ENCODE results near the gene OBP2A. TPM values are rescaled to one million over a fixed set of nuclear protein-coding genes. Genes with fewer than 3 reads are reported as not detected.

Gene OBP2A
- total and polyA plus RNA-seq, 10 of the 15 experiments (the other 5 are each of a cell fraction or from before 2014, with no cell fraction given): not detected

- TF ChIP-seq ZBTB33 (IDR thresholded peaks at IDR 0.05) (no peak), TBL1XR1 (IDR thresholded peaks at IDR 0.05; ENCODE audit: low read depth, low read length) (no peak), ZNF592 (IDR thresholded peaks at IDR 0.05) (no peak), SP1 (IDR thresholded peaks at IDR 0.05; ENCODE audit: low read depth, low read length) (no peak), JUNB (IDR thresholded peaks at IDR 0.05) (no peak)
Measured at GRCh38 chr9:135512904-135513303, 33.0 kb upstream of the OBP2A start (continued).

GRCh38 chr9:135513351-135513846 lies 32.5 kb upstream of the OBP2A start:
- Histone ChIP-seq H3K36me3 (ENCODE audit: control insufficient read depth in 2 of 2, insufficient read depth in 2 of 2, low read length in 1 of 2) (no peaks in the 10 kb centered on the region), H3K27ac (ENCODE audit: control insufficient read depth, insufficient read depth) (no peak overlapping the region), H4K20me1 (ENCODE audit: control insufficient read depth, insufficient read depth) (no peaks in the 10 kb centered on the region), H2AFZ (ENCODE audit: control insufficient read depth, low read depth, low read length) (no peak overlapping the region), H3K9ac (ENCODE audit: control insufficient read depth, insufficient read depth, low read length) (no peak overlapping the region), H3K9me3 (replicated peaks; ENCODE audit: control insufficient read depth, insufficient read depth, low read length) (no peaks in the 10 kb centered on the region; the same call in 2 of the 3 replicates), H3K4me3 (no peak overlapping the region), H3K4me1 (ENCODE audit: control insufficient read depth, insufficient read depth, low read length) (no peaks in the 10 kb centered on the region), H3K27me3 (replicated peaks in 1 of 2; ENCODE audit: control insufficient read depth in 2 of 2, insufficient read depth in 2 of 2, low read length in 1 of 2) (no peaks in the 10 kb centered on the region; a peak in 1 of 4 replicates), H3K79me2 (ENCODE audit: control insufficient read depth, insufficient read depth, low read length) (no peaks in the 10 kb centered on the region), H3K4me2 (ENCODE audit: control insufficient read depth, insufficient read depth) (no peak overlapping the region)
- WGBS (ENCODE audit: insufficient coverage, insufficient replicate concordance, low lambda C conversion rate, missing lambda C conversion rate): 52% methylated on average over 19 of the region's 19 CpGs
- ATAC-seq (no peak), DNase-seq (ENCODE audit: low read depth, low spot score) (no peak), FAIRE-seq (no peak)
- intact Hi-C loops (cut with micrococcal nuclease; ENCODE audit: unreplicated experiment) (no loop called here), in situ Hi-C loops (cut with MboI) (no loop called here)
- no TSS peak for BruUV-seq (replicated peaks)
- ChIA-PET POLR2A (no interaction called here), CTCF (no interaction called here), RAD21 (ENCODE audit: unreplicated experiment) (no interaction called here), SMC1A (ENCODE audit: uncharacterized antibody, unreplicated experiment) (no interaction called here)
- TF ChIP-seq ZNF592 (IDR thresholded peaks at IDR 0.05) (no peak), NFXL1 (IDR thresholded peaks at IDR 0.05; ENCODE audit: borderline replicate concordance) (no peak), STAT1 (conservative IDR thresholded peaks at IDR 0.05) (no peak), HDGF (IDR thresholded peaks at IDR 0.05) (no peak), BACH1 (IDR thresholded peaks at IDR 0.05; ENCODE audit: borderline replicate concordance) (no peak), RELB (IDR thresholded peaks at IDR 0.05; ENCODE audit: low read depth) (no peak), MTA2 (IDR thresholded peaks at IDR 0.05; ENCODE audit: low read depth) (no peak)

All from GM12878 (cell line).